Panc1 (cell line): Measurements from ENCODE around the gene TLR6.
A peak's percentile ranks its signal among the peaks of the same experiment; 100 is the strongest.

ENCODE experiments used
- CTCF ChIP-seq: fragments of 450-650 bp; IDR thresholded peaks from 2 replicates; pipeline ENCODE4 v1.5.1; 2017; ENCODE audit warnings: mild to moderate bottlenecking
- POLR2AphosphoS5 ChIP-seq: IDR thresholded peaks from 2 replicates; pipeline ENCODE4 v1.6.1; 2012; ENCODE audit warnings: mild to moderate bottlenecking, low read depth, low read length, moderate library complexity

GRCh38 chr4:38902695-38903094, 46.1 kb upstream of the TLR6 start:
- TF ChIP-seq CTCF (peak; percentile 26; the same call in 1 of the 2 replicates), POLR2AphosphoS5 (no peak)
